Measurements from ENCODE around the gene CCR4. TPM values are rescaled to one million over a fixed set of nuclear protein-coding genes. Genes with fewer than 3 reads are reported as not detected.

The CCR4 gene
- polyA plus RNA-seq, 4 donors = 0.11 to 0.60 (median 0.30) TPM

Other genes starting within 250 kb of the CCR4 start
- 1 to 10 TPM; 6.7 to 8.3 (median 7.2) TPM for gene TRIM71, start 133.6 kb upstream of the CCR4 start, polyA plus RNA-seq (ENCODE audit: insufficient read length in 4 of 4)
- gene GLB1, start 145.5 kb downstream of the CCR4 start, polyA plus RNA-seq (ENCODE audit: insufficient read length in 4 of 4) = 100 to 1,000 TPM in 3 of 4 donors, 10 to 100 TPM in 1; 99.1 to 117 (median 105) TPM
- 1 to 10 TPM; 1.6 to 2.2 (median 1.9) TPM for gene TMPPE, start 145.5 kb downstream of the CCR4 start, polyA plus RNA-seq (ENCODE audit: insufficient read length in 4 of 4)
- 100 to 1,000 TPM; 183 to 194 (median 188) TPM for gene CRTAP, start 162.4 kb downstream of the CCR4 start, polyA plus RNA-seq (ENCODE audit: insufficient read length in 4 of 4)

Measured in right renal pelvis (tissue), 4 donors.